WTC11 (cell line): ENCODE results near the gene NHS.

ENCODE experiments used
- GABPB1 ChIP-seq: sonication (generic); formaldehyde crosslinking; IDR thresholded peaks from 2 replicates; pipeline ENCODE4 v1.8.1; 2023; ENCODE audit warnings: mild to moderate bottlenecking, missing genetic modification reagents
- IRF2 ChIP-seq: sonication (generic); formaldehyde crosslinking; IDR thresholded peaks from 2 replicates; pipeline ENCODE4 v1.8.0; 2022; ENCODE audit warnings: low read depth, missing genetic modification reagents, borderline replicate concordance
- NFATC4 ChIP-seq: fragments of 250-450 bp; sonication (Bioruptor Pico); IDR thresholded peaks from 2 replicates; pipeline ENCODE4 v1.9.0; 2021; ENCODE audit warnings: mild to moderate bottlenecking
- TF ChIP-seq, protein P1 (sequence below): sonication (generic); formaldehyde crosslinking; IDR thresholded peaks from 2 replicates; pipeline ENCODE4 v1.8.1; 2023; ENCODE audit warnings: mild to moderate bottlenecking, missing genetic modification reagents, moderate library complexity

DNA sequence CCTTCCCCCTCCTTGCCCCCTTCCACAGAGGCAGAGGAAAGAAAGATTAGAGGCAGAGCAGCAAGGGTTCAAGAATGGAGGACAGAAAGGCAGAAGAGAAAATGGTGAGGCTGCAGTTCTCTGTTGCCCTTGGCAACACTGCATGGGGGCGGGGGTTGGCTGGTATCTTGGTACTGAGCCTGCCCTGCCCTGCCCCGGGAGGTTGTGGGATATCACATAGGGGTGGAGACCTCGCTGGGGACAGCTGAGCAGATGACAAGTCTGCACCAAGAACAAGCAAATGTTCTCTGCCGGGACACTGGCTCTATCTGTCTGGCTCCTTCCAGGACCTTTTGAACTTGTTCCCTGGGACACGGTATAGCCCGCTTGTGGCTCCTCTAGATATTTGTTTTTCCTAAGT is 39.8 kb downstream of the NHS start:
- TF ChIP-seq IRF2 (CRISPR knock-in tag): no peak
- TF ChIP-seq, protein P1, sequence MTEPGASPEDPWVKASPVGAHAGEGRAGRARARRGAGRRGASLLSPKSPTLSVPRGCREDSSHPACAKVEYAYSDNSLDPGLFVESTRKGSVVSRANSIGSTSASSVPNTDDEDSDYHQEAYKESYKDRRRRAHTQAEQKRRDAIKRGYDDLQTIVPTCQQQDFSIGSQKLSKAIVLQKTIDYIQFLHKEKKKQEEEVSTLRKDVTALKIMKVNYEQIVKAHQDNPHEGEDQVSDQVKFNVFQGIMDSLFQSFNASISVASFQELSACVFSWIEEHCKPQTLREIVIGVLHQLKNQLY (CRISPR knock-in tag): no peak
- no peak for TF ChIP-seq GABPB1
- no peak for TF ChIP-seq NFATC4 (CRISPR knock-in tag)
